ENCODE measurements around the gene DLK2. TPM values are rescaled to one million over a fixed set of nuclear protein-coding genes. Genes with fewer than 3 reads are reported as not detected.

The DLK2 gene
- total RNA-seq, 1 experiment from 2014 or later = 0.75 TPM

DNA sequence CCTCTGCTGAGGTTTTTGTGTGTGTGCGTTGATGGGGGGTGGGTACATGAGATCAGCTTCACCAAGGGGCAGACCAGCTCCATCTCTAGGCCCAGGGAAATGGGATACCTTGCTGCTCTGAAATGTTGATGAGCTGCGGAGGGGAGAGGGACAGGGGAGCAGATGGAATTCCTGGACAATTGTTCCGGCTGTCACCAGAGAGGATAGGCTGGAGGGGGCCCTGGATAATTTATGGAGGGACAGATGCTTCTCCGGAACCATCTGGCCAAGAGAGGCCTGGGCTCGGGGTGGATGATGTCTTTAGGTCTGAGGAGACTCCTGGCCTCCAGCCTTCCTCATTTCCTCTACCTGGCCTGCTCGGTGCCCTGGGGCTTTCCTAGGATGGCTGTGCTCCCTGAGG is 20.2 kb upstream of the DLK2 start:
- CTCF ChIA-PET = interaction anchor here (1.6 kb wide), 1 partner anchor 19 kb away, joined by 3 read pairs; no protein-coding TSS in a partner anchor
- H3K27me3 Mint-ChIP-seq (ENCODE audit: insufficient read depth, unreplicated experiment) = no peaks in the 10 kb centered on the region
- peaks cover 25% of the 10 kb centered on the region for H3K4me1 Mint-ChIP-seq (ENCODE audit: low read depth, unreplicated experiment)
- no peaks in the 10 kb centered on the region for H3K9me3 ChIP-seq
- TF ChIP-seq CTCF (IDR thresholded peaks at IDR 0.05; ENCODE audit: insufficient read depth in 1 of 2, low read depth in 1 of 2, low read length in 1 of 2, severe bottlenecking in 1 of 2, unreplicated experiment in 1 of 2) = no peak
- no peaks in the 10 kb centered on the region for H3K27me3 ChIP-seq (replicated peaks; ENCODE audit: control insufficient read depth, insufficient read depth, low read length)
- POLR2A ChIA-PET = interaction anchor here (0.5 kb wide), 1 partner anchor 18 kb away, joined by 3 read pairs; no protein-coding TSS in a partner anchor
- 0 out of 2 replicates have a peak, but pooled peaks cover 8% of the 10 kb centered on the region for H3K4me1 ChIP-seq
- no peak overlapping the region for H3K27ac Mint-ChIP-seq (ENCODE audit: unreplicated experiment)
- no peaks in the 10 kb centered on the region for H3K9me3 Mint-ChIP-seq (ENCODE audit: unreplicated experiment)
- no peak for DNase-seq
- no peak overlapping the region for H3K4me3 ChIP-seq (ENCODE audit: low read depth, low read length)
- H3K36me3 Mint-ChIP-seq (ENCODE audit: insufficient read depth, unreplicated experiment) = peaks cover 10% of the 10 kb centered on the region
- no peaks in the 10 kb centered on the region for H3K36me3 ChIP-seq (ENCODE audit: control insufficient read depth, insufficient read depth, low read length)
- no TSS peak for BruUV-seq (replicated peaks)
- H3K4me3 Mint-ChIP-seq (ENCODE audit: unreplicated experiment) = no peak overlapping the region
- intact Hi-C loops (cut with micrococcal nuclease; ENCODE audit: unreplicated experiment) = no loop called here

- H3K27ac Mint-ChIP-seq (ENCODE audit: unreplicated experiment) = no peak overlapping the region
- POLR2A ChIA-PET = no interaction called here
Observed at GRCh38 chr6:43472515-43472914, 17.2 kb upstream of the DLK2 start.

GRCh38 chr6:43471399-43471798 is 16.1 kb upstream of the DLK2 start:
- no peaks in the 10 kb centered on the region for H3K36me3 Mint-ChIP-seq (ENCODE audit: insufficient read depth, unreplicated experiment)
- POLR2A ChIA-PET = no interaction called here
- Histone ChIP-seq H3K4me1 (0 out of 2 replicates have a peak, but pooled peaks cover under 1% of the 10 kb centered on the region), H3K36me3 (ENCODE audit: control insufficient read depth, insufficient read depth, low read length) (no peaks in the 10 kb centered on the region), H3K4me3 (ENCODE audit: low read depth, low read length) (no peak overlapping the region), H3K9me3 (no peaks in the 10 kb centered on the region), H3K27me3 (replicated peaks; ENCODE audit: control insufficient read depth, insufficient read depth, low read length) (no peaks in the 10 kb centered on the region)
- peaks cover 2% of the 10 kb centered on the region for H3K4me1 Mint-ChIP-seq (ENCODE audit: low read depth, unreplicated experiment)
- DNase-seq = no peak
- intact Hi-C loops (cut with micrococcal nuclease; ENCODE audit: unreplicated experiment) = no loop called here
- H3K27me3 Mint-ChIP-seq (ENCODE audit: insufficient read depth, unreplicated experiment) = no peaks in the 10 kb centered on the region
- H3K4me3 Mint-ChIP-seq (ENCODE audit: unreplicated experiment) = no peak overlapping the region
- H3K9me3 Mint-ChIP-seq (ENCODE audit: unreplicated experiment) = no peaks in the 10 kb centered on the region
- CTCF ChIA-PET = interaction anchor here (0.7 kb wide), 1 partner anchor 50 kb away, joined by 3 read pairs; no protein-coding TSS in a partner anchor
- TF ChIP-seq CTCF (IDR thresholded peaks at IDR 0.05; ENCODE audit: insufficient read depth in 1 of 2, low read depth in 1 of 2, low read length in 1 of 2, severe bottlenecking in 1 of 2, unreplicated experiment in 1 of 2) = no peak
- H3K27ac Mint-ChIP-seq (ENCODE audit: unreplicated experiment) = no peak overlapping the region
- no TSS peak for BruUV-seq (replicated peaks)

More at GRCh38 chr6:43472515-43472914, 17.2 kb upstream of the DLK2 start:
- H3K36me3 ChIP-seq (ENCODE audit: control insufficient read depth, insufficient read depth, low read length) = no peaks in the 10 kb centered on the region
- no peaks in the 10 kb centered on the region for H3K9me3 Mint-ChIP-seq (ENCODE audit: unreplicated experiment)
- H3K4me3 ChIP-seq (ENCODE audit: low read depth, low read length) = no peak overlapping the region
- H3K4me3 Mint-ChIP-seq (ENCODE audit: unreplicated experiment) = no peak overlapping the region
- H3K4me1 Mint-ChIP-seq (ENCODE audit: low read depth, unreplicated experiment) = peaks cover 12% of the 10 kb centered on the region
- H3K27me3 Mint-ChIP-seq (ENCODE audit: insufficient read depth, unreplicated experiment) = no peaks in the 10 kb centered on the region
- H3K9me3 ChIP-seq = no peaks in the 10 kb centered on the region
- DNase-seq = no peak
- intact Hi-C loops (cut with micrococcal nuclease; ENCODE audit: unreplicated experiment) = no loop called here
- no peak for TF ChIP-seq CTCF (IDR thresholded peaks at IDR 0.05; ENCODE audit: insufficient read depth in 1 of 2, low read depth in 1 of 2, low read length in 1 of 2, severe bottlenecking in 1 of 2, unreplicated experiment in 1 of 2)
- no TSS peak for BruUV-seq (replicated peaks)
- H3K27me3 ChIP-seq (replicated peaks; ENCODE audit: control insufficient read depth, insufficient read depth, low read length) = no peaks in the 10 kb centered on the region
- 0 out of 2 replicates have a peak, but pooled peaks cover 3% of the 10 kb centered on the region for H3K4me1 ChIP-seq
- peaks cover 3% of the 10 kb centered on the region for H3K36me3 Mint-ChIP-seq (ENCODE audit: insufficient read depth, unreplicated experiment)
- CTCF ChIA-PET = no interaction called here
